IMR-90 (cell line): ENCODE data around the gene PEX5L.

Source experiments
- BHLHE40 ChIP-seq: fragments of 150-350 bp; IDR thresholded peaks from 2 replicates; pipeline ENCODE4 v1.6.1; 2016; ENCODE audit warnings: mild to moderate bottlenecking, low read depth, low read length
- CEBPB ChIP-seq: IDR thresholded peaks from 2 replicates; pipeline ENCODE4 v1.6.1; 2012; ENCODE audit warnings: low read depth, low read length, improper control_type of control experiment
- CHD1 ChIP-seq: IDR thresholded peaks from 2 replicates; pipeline ENCODE4 v1.6.1; 2012; ENCODE audit warnings: low read depth, low read length, improper control_type of control experiment
- CTCF ChIP-seq: conservative IDR thresholded peaks from 2 replicates; pipeline ENCODE4 v1.5.1; 2012; ENCODE audit warnings: mild to moderate bottlenecking, low read depth, low read length, improper control_type of control experiment
- FOS ChIP-seq: fragments of 150-350 bp; IDR thresholded peaks from 2 replicates; pipeline ENCODE4 v1.6.1; 2016; ENCODE audit warnings: low read depth, low read length
- MXI1 ChIP-seq: IDR thresholded peaks from 2 replicates; pipeline ENCODE4 v1.6.1; 2012; ENCODE audit warnings: low read depth, mild to moderate bottlenecking, low read length, moderate library complexity, borderline replicate concordance
- POLR2A ChIP-seq: IDR thresholded peaks from 2 replicates; pipeline ENCODE4 v1.6.1; 2012; ENCODE audit warnings: mild to moderate bottlenecking, low read depth, low read length
- RCOR1 ChIP-seq: IDR thresholded peaks from 2 replicates; pipeline ENCODE4 v1.6.1; 2012; ENCODE audit warnings: mild to moderate bottlenecking, low read length, improper control_type of control experiment; ENCODE audit not compliant: insufficient replicate concordance

DNA sequence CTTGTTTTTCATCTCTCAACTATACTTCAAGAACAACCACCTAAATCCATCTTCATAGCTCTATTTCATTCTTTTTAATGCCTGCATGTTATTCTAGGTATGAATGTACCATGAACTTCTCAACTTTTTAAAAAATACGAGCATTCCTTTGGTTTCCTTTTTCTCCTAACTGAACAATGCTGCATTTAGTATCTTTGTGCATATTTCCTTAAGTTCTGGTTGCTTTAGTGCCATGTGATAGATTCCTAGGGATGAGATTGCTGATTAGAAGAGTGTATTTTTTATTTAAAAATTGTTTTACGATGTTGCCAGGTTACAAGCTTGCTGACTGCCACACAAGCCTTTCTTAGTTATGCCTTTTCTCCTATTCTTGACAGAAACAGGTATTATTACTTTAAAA is 34.7 kb downstream of the PEX5L start:
- TF ChIP-seq CTCF (no peak), RCOR1 (no peak), POLR2A (no peak), FOS (no peak), MXI1 (no peak), CEBPB (no peak), BHLHE40 (no peak), CHD1 (no peak)
